ENCODE results near the gene PAK1IP1.

The PAK1IP1 gene

GRCh38 chr6:10713962-10714361, 19.2 kb downstream of the PAK1IP1 start (continued):
- no peak for TF ChIP-seq ZNF701 (tag by site-specific recombination; IDR thresholded peaks at IDR 0.05)
- TF ChIP-seq ZEB2 (tag by site-specific recombination; IDR thresholded peaks at IDR 0.05): no peak
- TF ChIP-seq RBAK (tag by site-specific recombination; IDR thresholded peaks at IDR 0.05): no peak

DNA sequence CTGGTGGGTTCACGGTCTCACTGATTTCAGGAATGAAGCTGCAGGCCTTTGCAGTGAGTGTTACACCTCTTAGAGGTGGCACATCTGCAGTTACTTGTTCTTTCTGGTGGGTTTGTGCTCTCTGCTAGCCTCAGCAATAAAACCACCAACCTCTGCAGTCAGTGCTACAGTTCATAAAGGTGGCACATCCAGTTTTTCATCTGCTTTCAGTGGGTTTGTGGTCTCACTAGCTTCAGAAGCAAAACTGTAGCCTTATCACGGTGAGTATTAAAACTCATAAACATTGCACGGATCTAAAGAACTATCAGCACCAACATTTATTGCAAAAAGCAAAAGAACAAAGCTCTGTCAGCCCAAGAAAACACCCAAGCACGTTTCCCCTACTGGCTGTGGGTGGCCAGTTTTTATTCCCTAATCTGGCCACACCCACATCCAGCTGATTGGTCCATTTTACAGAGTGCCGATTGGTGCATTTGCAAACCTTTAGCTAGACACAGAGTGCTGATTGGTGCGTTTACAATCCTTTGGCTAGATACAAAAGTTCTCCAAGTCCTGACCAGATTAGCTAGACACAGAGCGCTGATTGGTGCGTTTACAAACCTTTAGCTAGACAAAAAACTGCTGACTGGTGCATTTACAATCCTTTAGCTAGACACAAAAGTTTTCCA, 24.7 kb downstream of the PAK1IP1 start:
- Histone ChIP-seq H3K4me3 (ENCODE audit: low read depth, low read length) (no peak overlapping the region), H3K9me3 (ENCODE audit: control insufficient read depth, insufficient read depth, low read depth, low read length) (no peaks in the 10 kb centered on the region), H3K36me3 (ENCODE audit: control insufficient read depth in 2 of 2, insufficient read depth in 1 of 2, low read length in 2 of 2) (no peaks in the 10 kb centered on the region), H3K27ac (ENCODE audit: extremely low read depth, low read depth, low read length) (no peak overlapping the region), H3K4me1 (ENCODE audit: control insufficient read depth, insufficient read depth, low read length) (no peaks in the 10 kb centered on the region)
- CTCF ChIA-PET: interaction anchor here (0.6 to 1.6 kb wide), 6 partner anchors 28 to 336 kb away, joined by 3 to 4 read pairs (median 4); partner anchors contain the start of genes SYCP2L and TMEM14B
- TF ChIP-seq, protein P1, sequence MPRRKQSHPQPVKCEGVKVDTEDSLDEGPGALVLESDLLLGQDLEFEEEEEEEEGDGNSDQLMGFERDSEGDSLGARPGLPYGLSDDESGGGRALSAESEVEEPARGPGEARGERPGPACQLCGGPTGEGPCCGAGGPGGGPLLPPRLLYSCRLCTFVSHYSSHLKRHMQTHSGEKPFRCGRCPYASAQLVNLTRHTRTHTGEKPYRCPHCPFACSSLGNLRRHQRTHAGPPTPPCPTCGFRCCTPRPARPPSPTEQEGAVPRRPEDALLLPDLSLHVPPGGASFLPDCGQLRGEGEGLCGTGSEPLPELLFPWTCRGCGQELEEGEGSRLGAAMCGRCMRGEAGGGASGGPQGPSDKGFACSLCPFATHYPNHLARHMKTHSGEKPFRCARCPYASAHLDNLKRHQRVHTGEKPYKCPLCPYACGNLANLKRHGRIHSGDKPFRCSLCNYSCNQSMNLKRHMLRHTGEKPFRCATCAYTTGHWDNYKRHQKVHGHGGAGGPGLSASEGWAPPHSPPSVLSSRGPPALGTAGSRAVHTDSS (tag by site-specific recombination; IDR thresholded peaks at IDR 0.05): no peak
- TF ChIP-seq ZNF530 (tag by site-specific recombination; IDR thresholded peaks at IDR 0.05; ENCODE audit: low read depth) (no peak), ZNF433 (tag by site-specific recombination; IDR thresholded peaks at IDR 0.05; ENCODE audit: low read depth) (no peak), CTCF (tag by site-specific recombination; IDR thresholded peaks at IDR 0.05) (no peak), ZBTB1 (tag by site-specific recombination; IDR thresholded peaks at IDR 0.05) (no peak)
- TF ChIP-seq, protein P2, sequence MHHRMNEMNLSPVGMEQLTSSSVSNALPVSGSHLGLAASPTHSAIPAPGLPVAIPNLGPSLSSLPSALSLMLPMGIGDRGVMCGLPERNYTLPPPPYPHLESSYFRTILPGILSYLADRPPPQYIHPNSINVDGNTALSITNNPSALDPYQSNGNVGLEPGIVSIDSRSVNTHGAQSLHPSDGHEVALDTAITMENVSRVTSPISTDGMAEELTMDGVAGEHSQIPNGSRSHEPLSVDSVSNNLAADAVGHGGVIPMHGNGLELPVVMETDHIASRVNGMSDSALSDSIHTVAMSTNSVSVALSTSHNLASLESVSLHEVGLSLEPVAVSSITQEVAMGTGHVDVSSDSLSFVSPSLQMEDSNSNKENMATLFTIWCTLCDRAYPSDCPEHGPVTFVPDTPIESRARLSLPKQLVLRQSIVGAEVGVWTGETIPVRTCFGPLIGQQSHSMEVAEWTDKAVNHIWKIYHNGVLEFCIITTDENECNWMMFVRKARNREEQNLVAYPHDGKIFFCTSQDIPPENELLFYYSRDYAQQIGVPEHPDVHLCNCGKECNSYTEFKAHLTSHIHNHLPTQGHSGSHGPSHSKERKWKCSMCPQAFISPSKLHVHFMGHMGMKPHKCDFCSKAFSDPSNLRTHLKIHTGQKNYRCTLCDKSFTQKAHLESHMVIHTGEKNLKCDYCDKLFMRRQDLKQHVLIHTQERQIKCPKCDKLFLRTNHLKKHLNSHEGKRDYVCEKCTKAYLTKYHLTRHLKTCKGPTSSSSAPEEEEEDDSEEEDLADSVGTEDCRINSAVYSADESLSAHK (tag by site-specific recombination; IDR thresholded peaks at IDR 0.05): no peak
- POLR2A ChIA-PET: interaction anchor here (0.6 to 7.8 kb wide), 5 partner anchors 9 to 28 kb away, joined by 3 to 82 read pairs (median 5); partner anchors contain the start of genes C6orf52, PAK1IP1 and TMEM14B

DNA sequence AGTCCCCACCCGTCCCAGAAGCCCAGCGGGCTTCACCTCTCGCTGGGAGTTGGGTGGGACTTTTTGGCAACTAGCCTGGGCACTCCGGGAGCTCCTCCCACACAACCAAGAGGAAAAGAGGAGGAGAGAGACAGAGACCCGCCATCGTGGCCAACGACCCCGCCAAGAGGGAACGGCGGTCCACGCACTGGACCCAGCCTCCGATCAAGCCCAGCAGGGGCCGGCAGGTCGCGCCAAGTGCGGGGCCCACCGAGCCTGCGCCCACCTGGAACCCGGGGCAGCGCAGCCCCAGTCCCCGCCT, 25.1 kb downstream of the PAK1IP1 start:
- Histone ChIP-seq H3K4me3 (ENCODE audit: low read depth, low read length) (peak overlapping the region; percentile 25), H3K9me3 (ENCODE audit: control insufficient read depth, insufficient read depth, low read depth, low read length) (no peaks in the 10 kb centered on the region), H3K36me3 (ENCODE audit: control insufficient read depth in 2 of 2, insufficient read depth in 1 of 2, low read length in 2 of 2) (peaks cover 0 to 4% of the 10 kb centered on the region in 2 experiments; a peak in 1 of 3 replicates), H3K4me1 (ENCODE audit: control insufficient read depth, insufficient read depth, low read length) (no peaks in the 10 kb centered on the region), H3K27ac (ENCODE audit: extremely low read depth, low read depth, low read length) (peak overlapping the region; percentile 54; the same call in 1 of the 2 replicates)
- ChIA-PET POLR2A (interaction anchor here (0.6 to 7.8 kb wide), 5 partner anchors 9 to 28 kb away, joined by 3 to 82 read pairs (median 5); partner anchors contain the start of genes C6orf52, PAK1IP1 and TMEM14B), CTCF (interaction anchor here (0.6 to 1.6 kb wide), 5 partner anchors 27 to 336 kb away, joined by 3 to 4 read pairs (median 4); partner anchors contain the start of gene TMEM14B)
- TF ChIP-seq ZSCAN18 (tag by site-specific recombination; IDR thresholded peaks at IDR 0.05) (no peak), YY2 (tag by site-specific recombination; IDR thresholded peaks at IDR 0.05) (no peak), ZFP3 (tag by site-specific recombination; IDR thresholded peaks at IDR 0.05; ENCODE audit: low read depth) (no peak), HOXA7 (CRISPR knock-in tag; IDR thresholded peaks at IDR 0.05; ENCODE audit: borderline replicate concordance) (no peak), BCL6B (tag by site-specific recombination; IDR thresholded peaks at IDR 0.05) (no peak), ZNF239 (tag by site-specific recombination; IDR thresholded peaks at IDR 0.05) (no peak), ZFHX2 (tag by site-specific recombination; conservative IDR thresholded peaks at IDR 0.05) (peak; percentile 51), ZNF830 (tag by site-specific recombination; IDR thresholded peaks at IDR 0.05; ENCODE audit: low read depth) (no peak), ZBTB7A (tag by site-specific recombination; IDR thresholded peaks at IDR 0.05; ENCODE audit: low read depth) (no peak)
- TF ChIP-seq, protein P3, sequence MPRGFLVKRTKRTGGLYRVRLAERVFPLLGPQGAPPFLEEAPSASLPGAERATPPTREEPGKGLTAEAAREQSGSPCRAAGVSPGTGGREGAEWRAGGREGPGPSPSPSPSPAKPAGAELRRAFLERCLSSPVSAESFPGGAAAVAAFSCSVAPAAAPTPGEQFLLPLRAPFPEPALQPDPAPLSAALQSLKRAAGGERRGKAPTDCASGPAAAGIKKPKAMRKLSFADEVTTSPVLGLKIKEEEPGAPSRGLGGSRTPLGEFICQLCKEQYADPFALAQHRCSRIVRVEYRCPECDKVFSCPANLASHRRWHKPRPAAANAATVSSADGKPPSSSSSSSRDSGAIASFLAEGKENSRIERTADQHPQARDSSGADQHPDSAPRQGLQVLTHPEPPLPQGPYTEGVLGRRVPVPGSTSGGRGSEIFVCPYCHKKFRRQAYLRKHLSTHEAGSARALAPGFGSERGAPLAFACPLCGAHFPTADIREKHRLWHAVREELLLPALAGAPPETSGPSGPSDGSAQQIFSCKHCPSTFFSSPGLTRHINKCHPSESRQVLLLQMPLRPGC (tag by site-specific recombination; IDR thresholded peaks at IDR 0.05): no peak

Data from HEK293 (cell line).